DND-41 (cell line): ENCODE measurements around the gene TMBIM1.

Experiments
- ATAC-seq: fragments of 200-7000 bp; cut with Tn5 transposase; 3 replicates; pipeline ENCODE4 v1.9.1; 2021; ENCODE audit warnings: low read depth; ENCODE audit not compliant: insufficient read depth
- DNase-seq: peaks from one replicate; pipeline ENCODE4 v3.0.0-alpha.2; 2020
- H2AFZ ChIP-seq: 2 replicates; pipeline ENCODE4 v1.6.0; 2012; ENCODE audit warnings: low read depth, low read length
- H3K27ac ChIP-seq: 2 replicates; pipeline ENCODE4 v1.5.1; 2012; ENCODE audit warnings: low read length, inconsistent platforms
- H3K27me3 ChIP-seq: fragments of 200-600 bp; sonication (generic); 2 replicates; pipeline ENCODE4 v1.6.0; 2012; ENCODE audit warnings: low read length, mild to moderate bottlenecking, inconsistent platforms; ENCODE audit not compliant: insufficient read depth, poor library complexity
- H3K36me3 ChIP-seq: 2 replicates; pipeline ENCODE4 v1.5.1; 2012; ENCODE audit warnings: low read length, inconsistent platforms; ENCODE audit not compliant: insufficient read depth
- H3K4me1 ChIP-seq: 2 replicates; pipeline ENCODE4 v1.5.1; 2012; ENCODE audit warnings: mild to moderate bottlenecking, low read length; ENCODE audit not compliant: insufficient read depth
- H3K4me2 ChIP-seq: 2 replicates; pipeline ENCODE4 v1.6.0; 2012; ENCODE audit warnings: mild to moderate bottlenecking, moderate library complexity, low read length, inconsistent platforms; ENCODE audit not compliant: insufficient read depth
- H3K4me3 ChIP-seq, 2 experiments: fragments of 200-600 bp in 1 of 2; shearing (Covaris generic) in 1 of 2; 2 replicates each; pipeline ENCODE4 v1.5.1; 2012 to 2016; ENCODE audit warnings: inconsistent platforms in 2 of 2, low read length in 2 of 2, mild to moderate bottlenecking in 2 of 2, low read depth in 1 of 2, moderate library complexity in 1 of 2
- H3K79me2 ChIP-seq: 2 replicates; pipeline ENCODE4 v1.6.0; 2012; ENCODE audit warnings: low read length, inconsistent platforms; ENCODE audit not compliant: insufficient read depth
- H3K9ac ChIP-seq: 2 replicates; pipeline ENCODE4 v1.6.0; 2012; ENCODE audit warnings: low read depth, mild to moderate bottlenecking, inconsistent platforms, low read length, moderate library complexity
- H3K9me3 ChIP-seq: 2 replicates; pipeline ENCODE4 v1.5.1; 2012; ENCODE audit warnings: low read length, moderate library complexity, mild to moderate bottlenecking, inconsistent platforms; ENCODE audit not compliant: insufficient read depth, severe bottlenecking
- H4K20me1 ChIP-seq: 2 replicates; pipeline ENCODE4 v1.6.0; 2012; ENCODE audit warnings: low read length; ENCODE audit not compliant: insufficient read depth
- CTCF ChIP-seq: IDR thresholded peaks from 2 replicates; pipeline ENCODE4 v1.5.1; 2012; ENCODE audit warnings: borderline replicate concordance, low read length, moderate library complexity, mild to moderate bottlenecking; ENCODE audit not compliant: poor library complexity, severe bottlenecking; ENCODE audit errors: extremely low read depth
- EZH2 ChIP-seq: IDR thresholded peaks from 3 replicates; pipeline ENCODE4 v1.6.1; 2012; ENCODE audit warnings: borderline replicate concordance, low read depth, mild to moderate bottlenecking, moderate library complexity, low read length, inconsistent platforms; ENCODE audit not compliant: severe bottlenecking

TMBIM1 gene

GRCh38 chr2:218265626-218266025 lies 26.7 kb downstream of the TMBIM1 start:
- H3K4me3 ChIP-seq = no peak overlapping the region
- peaks cover 50% of the 10 kb centered on the region for H3K36me3 ChIP-seq
- peaks cover 31% of the 10 kb centered on the region for H4K20me1 ChIP-seq
- no peak overlapping the region for H3K27ac ChIP-seq
- ATAC-seq = no peak
- TF ChIP-seq EZH2 = no peak
- TF ChIP-seq CTCF = no peak
- DNase-seq = no peak
- H3K9me3 ChIP-seq = no peaks in the 10 kb centered on the region
- peaks cover 20% of the 10 kb centered on the region for H3K4me1 ChIP-seq
- no peak overlapping the region for H2AFZ ChIP-seq
- no peak overlapping the region for H3K4me2 ChIP-seq
- H3K27me3 ChIP-seq = no peaks in the 10 kb centered on the region
- no peak overlapping the region for H3K9ac ChIP-seq
- H3K79me2 ChIP-seq = peaks cover 27% of the 10 kb centered on the region

DNA sequence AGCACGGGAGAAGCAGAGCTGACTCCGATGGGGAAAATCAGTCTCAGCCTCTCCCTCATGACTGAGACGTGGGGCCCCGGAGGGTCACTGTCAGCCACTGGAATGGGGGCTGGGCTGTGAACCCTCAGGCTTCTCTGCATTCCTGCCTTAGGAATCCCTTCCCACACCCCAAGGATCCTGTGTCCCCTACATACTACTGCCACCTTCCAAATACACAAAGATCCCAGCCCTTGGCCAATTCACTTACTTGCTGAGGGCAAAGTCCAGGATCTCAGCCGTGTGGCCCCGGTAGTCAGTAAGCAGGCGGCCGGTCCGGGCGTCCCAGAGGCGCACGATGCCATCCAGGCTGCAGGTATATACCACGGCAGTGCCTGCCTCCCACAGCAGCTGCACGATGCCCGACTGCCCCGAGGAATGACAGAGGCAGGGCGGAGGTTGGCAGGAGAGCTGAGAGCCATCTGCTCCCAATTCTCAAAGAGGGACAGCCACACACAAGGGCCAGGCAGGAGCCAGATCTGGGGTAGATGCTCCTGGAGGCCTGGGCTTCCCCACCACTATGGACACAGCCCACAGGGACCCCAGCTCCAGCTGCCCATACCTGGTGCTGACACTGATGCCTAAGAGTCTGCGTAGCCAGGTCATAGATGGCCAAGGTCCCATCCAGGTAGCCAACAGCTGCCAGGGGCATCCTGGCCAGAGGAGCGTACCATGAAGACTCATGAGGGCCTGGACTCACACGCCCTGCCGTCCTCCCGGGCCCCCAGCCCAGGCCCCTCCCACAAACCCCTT lies 27.3 kb downstream of the TMBIM1 start:
- H3K4me3 ChIP-seq = no peak overlapping the region
- H3K9me3 ChIP-seq = no peaks in the 10 kb centered on the region
- peaks cover 50% of the 10 kb centered on the region for H3K36me3 ChIP-seq
- peaks cover 24% of the 10 kb centered on the region for H3K79me2 ChIP-seq
- no peak for ATAC-seq
- DNase-seq = no peak
- peaks cover 20% of the 10 kb centered on the region for H3K4me1 ChIP-seq
- H3K27ac ChIP-seq = no peak overlapping the region
- no peak overlapping the region for H3K4me2 ChIP-seq
- H3K27me3 ChIP-seq = no peaks in the 10 kb centered on the region
- H3K9ac ChIP-seq = no peak overlapping the region
- H4K20me1 ChIP-seq = peaks cover 31% of the 10 kb centered on the region
- TF ChIP-seq CTCF = no peak
- TF ChIP-seq EZH2 = no peak
- no peak overlapping the region for H2AFZ ChIP-seq

DNA sequence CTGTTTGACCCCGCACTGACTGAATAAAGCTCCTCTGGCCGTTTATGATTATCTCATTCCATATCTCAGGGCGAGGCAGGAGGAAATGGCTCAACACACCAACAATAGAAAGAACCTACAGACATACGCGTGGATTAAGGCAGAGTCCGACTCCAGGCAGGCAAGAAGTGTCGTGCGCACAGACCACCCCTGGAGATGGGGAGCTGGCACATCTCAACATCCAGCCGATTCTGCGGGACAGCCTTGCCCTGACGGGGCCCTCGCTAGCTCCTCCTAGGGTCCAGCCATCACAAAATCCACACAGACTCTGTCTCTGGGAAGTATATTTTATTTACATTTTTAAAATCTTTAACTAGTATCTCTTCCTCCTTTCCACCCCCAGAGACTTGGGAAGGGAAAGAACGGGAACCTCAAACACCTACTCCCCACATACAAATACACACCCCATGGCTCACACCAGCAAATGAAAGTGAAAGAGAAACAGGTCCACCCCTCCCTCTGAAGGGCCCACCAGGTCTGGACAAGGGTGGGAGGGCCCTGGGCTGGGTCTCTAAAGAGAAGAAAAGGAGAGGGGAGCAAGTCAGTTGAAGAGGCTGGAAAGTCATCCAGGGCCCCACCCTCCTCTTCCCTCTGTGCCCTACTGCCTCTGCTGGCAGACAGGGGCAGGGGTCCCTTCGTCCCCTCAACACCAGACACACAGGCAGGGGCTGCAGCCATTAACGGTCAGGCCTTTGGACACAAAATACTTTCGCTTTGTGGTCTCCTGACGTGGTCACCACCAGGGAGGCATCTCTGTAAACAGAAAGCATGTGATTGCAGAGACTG lies 28.3 kb downstream of the TMBIM1 start:
- Histone ChIP-seq H3K4me1 (peaks cover 16% of the 10 kb centered on the region), H3K4me2 (no peak overlapping the region), H3K27me3 (no peaks in the 10 kb centered on the region), H3K36me3 (peaks cover 50% of the 10 kb centered on the region), H2AFZ (no peak overlapping the region), H3K9ac (no peak overlapping the region), H3K79me2 (peaks cover 15% of the 10 kb centered on the region), H3K9me3 (no peaks in the 10 kb centered on the region), H3K4me3 (no peak overlapping the region), H4K20me1 (peaks cover 27% of the 10 kb centered on the region), H3K27ac (no peak overlapping the region; the same call in 1 of the 2 replicates)
- DNase-seq (peak; percentile 58), ATAC-seq (peak; percentile 83)
- TF ChIP-seq CTCF (peak; percentile 10), EZH2 (no peak)
